ENCODE measurements around the gene ACOXL. TPM values are rescaled to one million over a fixed set of nuclear protein-coding genes. Genes with fewer than 3 reads are reported as not detected.
A peak's percentile ranks its signal among the peaks of the same experiment; 100 is the strongest.

Gene ACOXL
- total and polyA plus RNA-seq, 10 of the 15 experiments (the other 5 are each of a cell fraction or from before 2014, with no cell fraction given), result 0.05 to 1.3 (median 0.71) TPM

- TF ChIP-seq ESRRA (IDR thresholded peaks at IDR 0.05; ENCODE audit: low read length), result no peak
- TF ChIP-seq FOS (IDR thresholded peaks at IDR 0.05; ENCODE audit: borderline replicate concordance, extremely low read depth, insufficient read length), result no peak
- no peak for TF ChIP-seq NBN (IDR thresholded peaks at IDR 0.05)
- no peak for TF ChIP-seq POLR2AphosphoS5 (IDR thresholded peaks at IDR 0.05; ENCODE audit: low read length)
- TF ChIP-seq SUPT20H (IDR thresholded peaks at IDR 0.05; ENCODE audit: borderline replicate concordance, control insufficient read depth, low read depth, low read length), result no peak
- no peak for TF ChIP-seq BHLHE40 (IDR thresholded peaks at IDR 0.05; ENCODE audit: borderline replicate concordance in 1 of 2, low read depth in 2 of 2, low read length in 1 of 2)
- TF ChIP-seq E2F8 (IDR thresholded peaks at IDR 0.05; ENCODE audit: low read depth, partially characterized antibody), result no peak
- no peak for TF ChIP-seq E2F4 (IDR thresholded peaks at IDR 0.05; ENCODE audit: low read depth, low read length)
- no peak for TF ChIP-seq PML (IDR thresholded peaks at IDR 0.05; ENCODE audit: low read length)
- TF ChIP-seq EP300 (IDR thresholded peaks at IDR 0.05; ENCODE audit: borderline replicate concordance in 1 of 2, control insufficient read depth in 1 of 2, low read depth in 2 of 2, low read length in 2 of 2), result no peak
- no peak for TF ChIP-seq STAT1 (conservative IDR thresholded peaks at IDR 0.05)
- no peak for TF ChIP-seq ZNF274 (IDR thresholded peaks at IDR 0.05; ENCODE audit: insufficient read depth, insufficient read length)
- TF ChIP-seq NR2F1 (conservative IDR thresholded peaks at IDR 0.05), result 0 out of 2 replicates have a peak, but pooled peaks have one; percentile 27
- TF ChIP-seq GATAD2B (conservative IDR thresholded peaks at IDR 0.05; ENCODE audit: low read depth), result peak; percentile 39; the same call in 1 of the 2 replicates
- no peak for TF ChIP-seq JUNB (IDR thresholded peaks at IDR 0.05)
- no peak for TF ChIP-seq ZNF207 (IDR thresholded peaks at IDR 0.05; ENCODE audit: borderline replicate concordance)
- TF ChIP-seq POLR2AphosphoS2 (IDR thresholded peaks at IDR 0.05; ENCODE audit: low read depth, low read length), result no peak
Measured at GRCh38 chr2:110732422-110733413, at the start of gene ACOXL (continued).

Measured in GM12878 (cell line).